ENCODE measurements around the gene XIRP1. TPM values are rescaled to one million over a fixed set of nuclear protein-coding genes. Genes with fewer than 3 reads are reported as not detected.
"Not testable (repeated sequence)": the region's sequence is repeated elsewhere in the genome, so short reads cannot be mapped to it uniquely, and the experiment has no call there.

Gene XIRP1
- polyA plus RNA-seq, 1 donor: 0.25 TPM

- no peak for DNase-seq
Observed at GRCh38 chr3:39185326-39185958, 7.0 kb downstream of the XIRP1 start.

GRCh38 chr3:39184968-39185285, 7.5 kb downstream of the XIRP1 start:
- no peak for DNase-seq

- DNase-seq: no peak
Observed at GRCh38 chr3:39184081-39184967, 8.1 kb downstream of the XIRP1 start.

DNA sequence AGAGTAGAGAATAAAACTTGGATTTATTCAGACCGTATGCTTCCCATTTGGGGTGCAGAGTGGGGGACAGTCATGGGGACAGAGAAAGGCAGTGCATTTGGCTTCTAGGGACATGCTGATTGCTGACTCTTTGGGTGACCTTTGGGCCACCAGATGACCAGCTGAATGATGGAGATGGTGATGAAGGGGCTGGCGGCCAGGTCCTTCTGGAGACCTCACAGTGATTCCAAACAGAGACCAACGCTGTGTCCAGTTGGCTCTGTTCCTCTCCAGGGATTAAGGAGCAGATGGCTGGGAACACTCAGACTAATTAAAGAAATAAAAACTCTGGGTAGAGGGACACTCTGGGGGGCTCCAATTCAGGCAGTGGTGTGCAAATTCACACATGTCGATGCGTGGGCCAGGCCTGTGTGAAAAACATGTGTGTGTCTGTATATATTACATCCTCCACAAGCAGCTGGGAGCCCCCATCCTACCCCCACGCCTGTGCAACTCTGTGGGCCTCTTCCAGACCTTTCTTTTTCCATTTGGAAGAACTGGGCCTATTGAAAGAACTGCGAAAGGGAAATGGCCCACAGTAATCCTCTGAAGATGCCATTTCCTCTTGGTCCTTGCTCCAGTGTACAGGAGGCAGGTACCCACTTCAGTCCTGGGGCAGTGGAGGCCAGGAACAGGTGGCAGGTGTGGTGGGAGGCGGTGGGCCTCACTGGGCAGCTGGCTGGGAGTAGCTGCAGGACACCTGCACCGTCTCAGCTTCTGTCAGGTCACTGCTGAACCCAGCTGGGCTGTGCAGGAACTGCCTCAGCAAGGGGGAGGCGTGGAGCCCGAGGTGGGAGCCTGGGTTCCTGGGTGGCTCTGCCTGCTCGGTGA, 8.9 kb downstream of the XIRP1 start:
- DNase-seq: no peak

DNA sequence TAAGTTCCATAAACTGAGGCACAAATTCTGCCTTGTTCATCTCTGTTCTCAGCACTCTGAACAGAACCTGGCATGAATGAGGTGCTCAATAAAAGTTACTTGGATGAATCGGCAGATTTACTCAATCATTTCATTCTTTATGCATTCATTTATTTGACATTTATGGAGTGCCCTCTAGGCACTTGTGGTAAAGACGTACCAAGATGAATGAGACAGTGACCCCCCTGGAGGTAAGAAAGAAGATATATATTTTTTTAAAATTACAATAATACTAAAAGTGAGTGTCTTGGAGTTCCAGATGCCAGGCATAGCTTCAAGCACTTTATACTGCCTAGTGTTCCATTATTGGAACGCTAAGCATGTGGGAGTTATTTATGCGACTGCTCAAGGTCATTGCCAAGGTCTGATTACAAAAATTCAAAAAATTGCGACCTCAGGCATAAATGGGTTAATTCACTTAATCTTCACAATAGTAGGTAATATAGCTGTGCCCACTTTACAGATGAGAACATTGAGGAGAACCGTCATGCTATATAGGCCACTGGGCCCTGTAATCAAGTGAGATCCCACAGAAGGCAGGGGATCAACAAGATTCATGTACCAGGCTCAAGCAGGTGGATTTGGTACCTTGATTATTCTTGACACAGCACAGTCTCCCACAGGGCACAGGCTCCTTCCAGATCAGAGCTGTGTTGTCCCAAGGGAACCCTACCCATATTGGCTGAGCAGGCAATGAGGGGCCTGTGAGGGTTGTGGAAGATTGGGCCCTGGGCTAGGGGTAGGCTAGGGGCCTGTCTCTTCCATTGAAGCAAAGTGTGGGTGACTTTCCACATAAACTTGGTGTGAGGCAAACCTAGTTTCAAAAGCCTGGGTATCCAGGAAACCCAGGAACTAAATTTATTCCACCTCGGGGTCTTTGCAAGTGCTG, 10.7 kb downstream of the XIRP1 start:
- DNase-seq: no peak

- peak; percentile 83 for DNase-seq
Observed at GRCh38 chr3:39180546-39181346, 11.6 kb downstream of the XIRP1 start.

- DNase-seq: no peak
Observed at GRCh38 chr3:39180183-39180545, 12.2 kb downstream of the XIRP1 start.

DNA sequence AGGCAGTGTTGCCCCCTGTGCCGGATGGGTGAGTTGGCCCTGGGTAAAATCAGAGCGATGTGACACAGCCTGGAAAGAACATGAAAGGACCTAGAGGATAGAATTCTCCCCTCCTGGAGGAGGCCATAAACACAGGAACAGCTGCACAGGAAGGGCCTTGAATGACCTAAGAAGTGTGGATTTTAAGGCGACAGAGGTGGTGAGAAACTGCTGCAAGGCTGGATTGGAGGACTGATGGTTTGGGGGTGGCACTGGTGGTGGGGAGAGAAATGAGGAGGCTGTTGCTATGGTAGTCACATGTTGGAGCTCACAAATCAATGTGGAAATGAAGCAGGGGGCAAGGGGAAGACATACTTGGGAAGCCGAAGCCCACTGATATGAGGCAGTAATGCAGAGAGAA, 13.8 kb downstream of the XIRP1 start:
- peak; percentile 41 for DNase-seq

- DNase-seq: peak; percentile 90
Observed at GRCh38 chr3:39177708-39178332, 14.6 kb downstream of the XIRP1 start.

- no peak for DNase-seq
Observed at GRCh38 chr3:39176025-39176714, 16.2 kb downstream of the XIRP1 start.

DNA sequence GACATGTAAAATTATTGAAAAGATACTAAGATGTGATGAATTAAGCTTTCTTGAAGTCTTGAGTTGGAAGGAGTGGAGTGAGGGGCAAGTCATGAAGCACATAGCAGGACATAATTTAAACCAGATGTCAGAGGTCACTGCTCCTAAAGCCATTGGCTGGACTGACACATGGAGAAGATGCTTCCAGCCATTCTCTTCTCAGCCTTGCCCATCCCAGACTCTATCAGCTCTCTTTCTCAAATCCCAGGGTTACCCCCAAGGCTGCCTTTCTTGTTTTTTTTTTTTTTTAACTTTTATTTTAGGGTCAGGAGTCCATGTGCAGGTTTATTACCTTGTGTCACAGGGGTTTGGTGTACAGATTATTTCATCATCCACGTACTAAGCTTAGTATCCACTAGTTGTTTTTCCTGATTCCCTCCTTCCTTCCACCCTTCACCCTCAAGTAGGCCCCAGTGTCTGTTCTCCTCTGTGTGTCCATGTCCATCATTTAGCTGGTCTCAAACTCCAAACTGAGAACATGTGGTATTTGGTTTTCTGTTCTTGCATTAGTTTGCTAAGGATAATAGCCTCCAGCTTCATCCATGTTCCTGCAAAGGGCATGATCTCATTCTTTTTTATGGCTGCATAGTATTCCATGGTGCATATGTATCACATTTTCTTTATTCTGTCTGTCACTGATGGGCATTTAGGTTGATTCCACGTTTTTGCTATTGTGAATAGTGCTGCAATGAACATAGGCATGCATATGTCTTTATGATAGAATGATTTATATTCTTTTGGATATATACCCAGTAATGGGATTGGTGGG, 18.9 kb downstream of the XIRP1 start:
- no peak for DNase-seq

DNA sequence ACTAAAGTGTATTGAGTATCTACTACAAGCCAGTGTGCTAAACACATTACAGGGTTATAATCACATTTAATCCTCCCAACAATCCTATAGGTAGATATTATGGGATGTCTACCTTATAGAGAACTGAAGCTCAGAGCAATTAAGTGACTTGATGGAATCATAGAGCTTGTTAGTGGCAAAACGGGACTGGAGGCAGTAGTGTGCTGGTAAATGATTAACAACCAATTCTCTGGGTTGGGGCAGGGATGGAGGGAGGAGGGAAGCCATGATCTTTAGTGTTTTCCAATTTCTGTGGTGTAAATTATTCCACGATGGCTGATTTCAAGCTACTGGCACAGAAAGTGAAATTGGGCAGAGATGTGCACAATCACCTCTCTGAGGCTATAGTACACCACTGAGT, 20.5 kb downstream of the XIRP1 start:
- DNase-seq: no peak

DNA sequence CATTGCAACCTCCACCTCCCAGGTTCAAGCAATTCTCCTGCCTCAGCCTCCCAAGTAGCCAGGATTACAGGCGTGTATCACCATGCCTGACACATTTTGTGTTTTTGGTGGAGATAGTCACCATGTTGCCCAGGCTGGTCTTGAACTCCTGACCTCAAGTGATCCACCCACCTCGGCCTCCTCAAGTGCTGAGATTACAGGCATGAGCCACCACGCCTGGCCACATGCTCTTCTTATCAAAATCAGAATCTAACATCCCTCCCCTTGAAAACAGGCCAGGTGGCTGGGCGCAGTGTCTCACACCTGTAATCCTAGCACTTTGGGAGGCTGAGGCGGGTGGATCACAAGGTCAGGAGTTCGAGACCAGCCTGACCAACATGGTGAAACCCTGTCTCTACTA, 21.5 kb downstream of the XIRP1 start:
- DNase-seq: not testable (repeated sequence)

GRCh38 chr3:39170461-39170860, 21.9 kb downstream of the XIRP1 start:
- no peak for DNase-seq

DNA sequence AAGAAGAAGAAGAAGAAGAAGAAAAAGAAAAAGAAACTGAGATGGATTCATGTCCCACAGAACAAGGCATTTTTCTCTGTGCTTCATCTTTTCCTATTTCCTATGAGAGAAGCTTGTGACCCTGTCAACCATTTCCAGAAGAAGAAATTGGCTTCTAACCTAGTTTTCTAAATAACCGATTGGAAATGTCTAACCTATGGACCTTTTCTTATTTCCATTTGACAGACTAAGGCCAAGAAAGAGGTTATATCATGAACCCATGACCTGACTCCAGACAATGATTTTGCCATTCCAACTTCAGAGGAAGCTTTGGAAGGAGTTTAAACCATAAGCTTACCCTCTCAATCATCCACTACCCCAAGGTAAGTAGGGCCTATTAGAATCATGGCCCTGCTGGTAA, 22.7 kb downstream of the XIRP1 start:
- no peak for DNase-seq

DNA sequence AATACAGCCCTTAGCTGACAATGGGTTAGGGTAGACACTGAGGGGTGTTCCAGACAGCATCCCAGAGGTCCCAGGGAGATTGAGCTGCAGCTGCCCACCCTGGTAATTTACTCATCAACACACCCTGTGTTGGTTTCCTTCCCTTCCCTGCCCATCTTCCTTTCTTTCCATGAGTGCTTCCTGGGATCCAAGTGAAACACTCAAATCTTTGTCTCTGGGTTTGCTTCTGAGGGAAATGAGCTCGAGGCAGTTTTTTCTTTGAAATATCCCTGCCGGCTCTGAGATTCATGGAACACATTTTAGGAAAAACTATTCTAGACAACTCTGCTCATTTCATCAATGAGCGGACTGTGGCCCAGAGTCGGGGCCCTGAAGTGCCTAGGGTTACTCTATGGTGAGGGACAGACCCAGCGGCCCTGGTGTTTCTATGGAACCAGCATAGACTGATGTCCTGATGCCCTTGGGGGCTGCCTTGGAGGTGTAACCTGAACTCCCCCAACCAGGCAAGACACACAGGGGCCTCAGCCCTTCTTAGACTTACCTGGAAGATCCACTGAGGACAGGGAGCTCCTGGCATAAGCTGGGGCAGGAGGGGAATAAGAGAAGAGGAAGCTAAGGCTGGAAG, 24.1 kb downstream of the XIRP1 start:
- DNase-seq: no peak

GRCh38 chr3:39166932-39167532, 25.4 kb downstream of the XIRP1 start:
- DNase-seq: no peak

DNA sequence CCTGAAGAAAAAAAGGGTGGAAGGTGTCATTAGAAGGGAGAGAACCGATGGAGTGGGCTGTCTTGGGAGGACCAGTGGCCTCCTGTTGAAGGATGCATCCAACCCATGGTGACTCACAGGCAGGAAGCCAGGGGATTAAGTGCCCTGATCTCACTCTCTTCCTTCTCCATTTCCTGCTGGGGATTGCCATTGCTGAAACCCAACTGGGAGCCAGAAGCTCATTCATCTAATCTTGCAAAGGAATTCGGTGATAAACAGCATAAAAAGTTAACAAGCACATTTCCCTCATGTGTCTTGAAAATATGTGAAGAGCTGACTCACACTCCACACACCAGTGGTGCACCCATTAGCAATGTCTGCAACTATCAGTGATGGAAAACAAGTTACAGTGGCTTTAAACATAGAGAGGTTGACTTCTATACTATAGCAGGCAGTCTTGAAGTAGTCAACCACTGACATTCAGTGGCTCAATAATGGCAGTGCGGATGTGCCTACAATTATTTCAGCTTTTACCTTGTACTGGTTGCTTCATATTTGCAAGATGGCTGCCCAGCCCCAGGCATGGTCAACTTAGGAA, 26.2 kb downstream of the XIRP1 start:
- DNase-seq: no peak

All from left kidney (tissue), 2 donors.